HG03060 (cell line): ENCODE measurements around the gene THAP8.
"Not testable (repeated sequence)": the region's sequence is repeated elsewhere in the genome, so short reads cannot be mapped to it uniquely, and the experiment has no call there.

Source experiments
- ATAC-seq: cut with Tn5 transposase; IDR thresholded peaks from one replicate; pipeline ENCODE4 v1.9.1; 2021; ENCODE audit warnings: low read depth, moderate number of reproducible peaks; ENCODE audit not compliant: unreplicated experiment

Gene THAP8

GRCh38 chr19:36068810-36069499, 14.9 kb upstream of the THAP8 start:
- not testable (repeated sequence) for ATAC-seq

- no peak for ATAC-seq
These were observed 13.6 kb upstream of the THAP8 start for GRCh38 chr19:36067681-36068080.

- no peak for ATAC-seq
These were observed 10.7 kb upstream of the THAP8 start for GRCh38 chr19:36064826-36065225.

DNA sequence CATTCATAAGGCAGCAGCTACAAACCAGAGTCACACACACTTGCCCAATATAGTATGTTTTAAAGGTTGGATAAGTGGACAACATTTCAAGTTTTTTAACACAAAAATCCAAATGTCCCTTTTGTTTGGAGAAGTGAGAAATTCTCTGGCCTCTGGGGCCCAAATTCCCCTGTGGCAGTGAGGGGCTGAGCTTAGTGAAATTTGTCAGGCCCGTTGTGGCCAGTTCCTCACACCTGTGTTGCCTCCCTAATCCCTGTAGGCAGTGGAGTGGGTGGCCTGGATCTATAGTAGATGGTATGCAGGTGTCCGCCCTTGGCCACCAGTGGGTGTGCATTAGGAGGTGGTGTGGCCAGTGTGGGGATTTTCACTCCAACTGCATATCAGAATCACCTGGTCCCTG, 7.3 kb upstream of the THAP8 start:
- ATAC-seq = no peak

- ATAC-seq = no peak
These were observed 6.3 kb upstream of the THAP8 start for GRCh38 chr19:36060430-36060829.

DNA sequence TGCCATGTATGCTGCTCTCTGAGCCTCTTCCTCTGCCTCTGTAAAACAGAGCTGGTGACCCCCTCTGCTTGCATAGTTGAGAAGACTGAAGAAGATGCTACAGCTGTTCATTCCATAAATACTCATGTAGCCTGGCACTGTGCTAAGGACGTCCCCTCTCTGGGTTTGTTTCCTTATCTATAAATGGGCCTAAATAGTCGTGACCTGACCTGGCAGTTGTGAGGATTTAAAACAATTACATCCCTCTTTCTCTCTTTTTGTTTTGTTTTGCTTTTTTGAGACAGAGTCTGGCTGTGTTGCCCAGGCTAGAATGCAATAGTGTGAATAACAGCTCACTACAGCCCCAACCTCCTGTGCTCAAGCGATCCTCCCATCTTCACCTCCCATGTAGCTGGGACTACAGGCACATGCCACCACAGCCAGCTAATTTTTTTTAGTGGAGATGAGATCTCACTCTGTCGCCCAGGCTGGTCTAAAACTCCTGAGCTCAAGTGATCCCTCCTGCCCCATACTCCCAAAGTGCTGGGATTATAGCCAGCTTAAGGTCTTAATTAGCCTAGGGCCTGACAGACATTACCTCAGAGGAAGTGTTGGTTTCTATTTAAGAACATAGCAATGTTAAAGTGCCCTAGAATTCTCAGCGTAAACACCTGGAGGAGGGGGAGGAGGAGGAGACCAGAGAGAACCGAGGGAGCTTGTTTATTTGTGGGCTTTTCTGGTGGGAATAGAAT, 5.3 kb upstream of the THAP8 start:
- no peak for ATAC-seq

- no peak for ATAC-seq
These were observed 4.5 kb upstream of the THAP8 start for GRCh38 chr19:36058481-36059179.

GRCh38 chr19:36054733-36055686, 925 bp upstream of the THAP8 start, which contains the start of gene WDR62:
WDR62 (plus strand) TSS chr19:36054897; CDS start chr19:36054972, 75 bp downstream.
- ATAC-seq = peak; percentile 44

DNA sequence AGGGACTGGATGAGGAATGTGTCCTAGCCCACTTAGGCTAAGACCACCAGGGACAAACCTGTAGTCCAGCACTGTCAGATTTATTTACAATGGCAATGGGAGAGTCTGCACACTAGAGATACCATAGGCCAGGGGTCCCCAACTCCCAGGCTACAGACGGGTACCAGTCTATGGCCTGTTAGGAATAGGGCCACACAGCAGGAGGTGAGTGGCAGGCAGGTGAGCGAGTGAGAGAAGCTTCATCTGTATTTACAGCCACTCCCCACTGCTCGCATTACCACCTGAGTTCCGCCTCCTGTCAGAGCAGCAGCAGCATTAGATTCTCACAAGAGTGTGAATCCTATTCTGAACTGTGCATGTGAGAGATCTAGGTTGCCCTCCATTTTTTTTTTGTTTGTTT, 2.4 kb downstream of the THAP8 start:
- ATAC-seq = no peak

DNA sequence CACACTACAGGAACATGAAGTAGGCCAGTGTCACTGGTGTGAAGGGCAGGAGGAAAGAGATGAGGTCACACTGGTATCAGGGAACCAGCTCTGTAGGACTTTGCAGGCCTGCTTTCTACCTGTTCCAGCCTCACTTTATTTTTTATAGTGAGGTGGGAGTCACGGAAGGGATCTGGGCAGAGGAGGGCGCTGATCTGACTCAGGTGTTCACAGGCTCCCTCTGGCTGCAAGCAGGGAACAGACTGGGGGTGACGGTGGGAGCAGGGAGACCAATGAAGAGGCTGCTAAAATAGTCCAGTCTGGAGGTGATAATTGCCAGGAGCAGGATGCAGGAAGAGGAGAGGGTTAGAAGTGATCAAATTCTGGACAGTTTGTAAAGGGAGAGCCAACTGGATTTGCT, 2.8 kb downstream of the THAP8 start:
- no peak for ATAC-seq

- no peak for ATAC-seq
These were observed 4.9 kb downstream of the THAP8 start for GRCh38 chr19:36049080-36049698.

- ATAC-seq = no peak
These were observed 6.2 kb downstream of the THAP8 start for GRCh38 chr19:36047835-36048234.

DNA sequence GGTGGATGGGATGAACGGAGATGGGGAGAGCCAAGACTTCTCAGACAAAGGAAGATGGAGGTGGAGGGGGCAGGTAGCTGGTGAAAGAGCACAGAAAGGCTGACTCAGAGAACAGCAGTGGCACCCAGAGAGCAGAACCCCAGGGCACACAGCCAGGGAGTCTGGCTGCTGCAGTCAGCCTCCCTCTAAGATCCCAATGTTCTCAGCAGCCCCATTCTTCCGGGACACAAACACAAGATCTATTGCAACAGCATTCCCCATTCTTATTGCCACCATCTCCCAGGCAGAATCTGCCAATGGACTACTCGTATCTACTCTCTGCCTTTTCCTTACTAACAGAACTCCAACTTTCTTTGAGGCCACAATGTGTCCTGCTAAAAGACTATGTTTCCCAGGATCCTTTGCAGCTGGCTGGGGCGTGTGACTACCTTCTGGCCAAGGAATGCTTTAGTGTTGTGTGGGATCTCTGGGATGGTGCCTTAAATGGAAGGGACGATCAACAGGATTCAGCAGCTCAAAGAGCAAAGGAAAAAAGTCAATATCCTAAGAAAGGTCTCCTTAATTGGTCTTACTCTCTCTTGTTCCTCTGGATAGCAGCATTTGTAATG, 7.5 kb downstream of the THAP8 start:
- ATAC-seq = no peak

DNA sequence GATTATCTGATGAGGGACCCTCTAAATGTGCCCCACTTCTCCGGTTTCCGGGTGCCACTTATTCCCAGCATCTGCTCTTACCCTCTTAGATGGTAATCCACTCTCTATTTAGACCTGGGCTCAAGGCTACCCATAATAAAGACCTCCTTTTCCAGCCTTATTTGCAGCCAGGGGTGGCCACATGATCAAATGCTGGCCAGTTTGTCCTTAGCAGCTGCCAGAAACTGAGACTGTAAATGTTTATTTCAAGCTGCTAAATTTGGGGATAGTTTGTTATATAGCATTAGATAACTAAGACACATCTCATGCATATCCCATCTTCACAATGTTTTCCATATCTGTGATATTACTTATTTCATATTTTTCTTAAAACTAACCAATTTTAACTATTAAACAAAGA, 10.1 kb downstream of the THAP8 start:
- no peak for ATAC-seq

- ATAC-seq = no peak
These were observed 12.3 kb downstream of the THAP8 start for GRCh38 chr19:36041831-36042230.

- ATAC-seq = not testable (repeated sequence)
These were observed 13.0 kb downstream of the THAP8 start for GRCh38 chr19:36041092-36041491.

DNA sequence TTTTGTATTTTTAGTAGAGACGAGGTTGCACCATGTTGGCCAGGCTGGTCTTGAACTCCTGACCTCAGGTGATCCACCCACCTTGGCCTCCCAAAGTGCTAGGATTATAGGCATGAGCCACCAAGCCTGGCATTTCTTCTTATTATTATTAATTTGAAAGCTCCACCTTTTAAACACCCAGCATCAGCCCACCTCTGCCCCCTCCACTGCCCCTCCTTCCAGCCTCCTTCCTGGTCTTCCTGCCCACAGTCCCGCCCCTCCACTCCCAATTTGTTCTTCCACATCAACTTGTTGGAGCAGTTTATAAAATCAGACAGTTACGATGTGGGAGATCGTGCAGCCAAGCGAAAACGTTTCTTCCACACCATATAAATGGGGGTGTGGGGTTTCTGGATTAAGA, 13.6 kb downstream of the THAP8 start:
- no peak for ATAC-seq

DNA sequence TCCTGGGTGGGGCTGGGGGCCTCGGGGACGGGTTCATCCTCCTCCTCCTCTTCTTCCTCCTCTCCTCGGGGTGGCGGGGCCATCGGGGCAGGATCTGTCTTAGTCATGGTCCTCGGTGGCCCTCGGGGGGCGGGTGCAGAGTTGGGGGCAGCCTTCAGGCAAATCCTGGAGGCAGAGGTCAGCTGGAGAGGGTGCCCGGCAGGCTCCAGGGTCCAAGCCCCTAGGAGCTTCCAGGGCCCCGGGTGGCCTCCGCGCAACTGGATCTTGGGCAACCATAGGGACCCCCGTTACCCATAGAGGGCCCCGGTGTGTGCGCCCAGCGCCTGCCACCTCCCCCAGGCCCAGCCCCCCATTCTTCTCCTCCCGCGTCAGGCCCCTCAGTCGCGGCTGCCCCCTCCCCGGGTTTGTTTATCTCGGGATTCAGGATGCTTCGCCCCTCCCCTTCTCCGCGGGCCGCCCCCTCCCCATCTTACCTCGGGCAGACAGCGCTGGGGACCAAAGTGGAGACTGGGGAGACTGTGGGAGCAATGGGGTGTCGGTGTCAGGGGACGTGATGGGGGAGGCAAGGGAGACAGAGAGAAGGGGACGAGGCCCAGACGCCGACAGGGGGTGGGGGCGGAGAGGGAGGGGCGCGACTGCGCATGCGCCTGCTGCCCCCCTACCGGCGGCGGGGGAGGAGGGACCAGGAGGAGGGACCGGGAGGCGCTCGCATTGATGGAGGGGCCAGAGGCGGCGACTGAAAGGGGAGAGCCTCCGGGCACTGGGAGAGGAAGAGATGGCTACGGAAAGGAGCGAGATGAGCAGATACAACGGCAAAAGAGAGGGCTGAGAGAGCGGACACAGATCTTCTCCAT, 21.6 kb downstream of the THAP8 start, which contains the start of gene CLIP3:
TSS of gene CLIP3 (minus strand) at position 623 of the 854 bp plus-strand sequence. CDS start at position 107, 516 bp downstream.
- no peak for ATAC-seq
